HG02798 (cell line): ENCODE measurements around the gene NAV3.

ENCODE experiments used
- ATAC-seq: cut with Tn5 transposase; IDR thresholded peaks from one replicate; pipeline ENCODE4 v1.9.1; 2021; ENCODE audit warnings: mild to moderate bottlenecking; ENCODE audit not compliant: unreplicated experiment, poor library complexity

NAV3 gene

GRCh38 chr12:77830583-77831351 is at the start of gene NAV3:
NAV3 (plus strand) TSS chr12:77830894; CDS start chr12:77831462, 568 bp downstream.
- no peak for ATAC-seq

DNA sequence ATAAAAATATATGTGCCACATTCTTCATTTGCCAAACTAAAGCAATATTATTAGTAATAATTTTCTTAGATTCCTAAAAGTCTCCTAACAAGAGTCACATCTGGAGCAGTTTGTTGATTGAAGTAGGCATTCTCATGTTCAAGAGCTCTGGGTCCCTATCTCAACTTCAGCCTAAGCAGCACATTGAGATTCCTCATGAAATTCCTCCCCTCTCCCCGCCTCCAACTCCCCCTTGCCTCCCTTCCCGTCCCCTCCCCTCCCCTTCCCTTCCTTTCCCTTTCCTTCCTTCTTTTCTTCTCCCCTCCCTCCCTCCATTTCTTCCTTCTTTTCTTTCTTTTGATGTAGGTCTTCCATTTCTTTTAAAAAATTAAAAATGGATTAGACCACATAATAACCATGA is 48.7 kb upstream of the NAV3 start:
- no peak for ATAC-seq

DNA sequence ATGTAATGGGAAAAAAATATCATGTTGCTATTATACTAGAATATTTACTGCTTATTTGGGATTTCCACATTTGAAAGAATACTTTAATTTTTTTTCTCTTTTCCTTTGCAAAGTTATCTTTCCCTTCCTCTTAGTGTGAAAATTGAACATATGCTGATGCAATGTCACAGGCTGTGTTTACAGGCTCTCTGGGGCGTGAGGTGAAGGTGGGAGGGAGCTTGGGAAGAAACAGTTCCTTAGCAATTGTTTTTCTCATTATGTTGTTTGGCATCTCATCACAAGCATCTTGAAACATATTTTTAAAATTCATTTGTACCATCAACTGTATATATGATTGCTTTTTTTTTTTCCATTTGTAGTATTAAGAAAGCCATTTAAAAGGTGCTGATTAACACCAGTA is 47.9 kb upstream of the NAV3 start:
- ATAC-seq = no peak

DNA sequence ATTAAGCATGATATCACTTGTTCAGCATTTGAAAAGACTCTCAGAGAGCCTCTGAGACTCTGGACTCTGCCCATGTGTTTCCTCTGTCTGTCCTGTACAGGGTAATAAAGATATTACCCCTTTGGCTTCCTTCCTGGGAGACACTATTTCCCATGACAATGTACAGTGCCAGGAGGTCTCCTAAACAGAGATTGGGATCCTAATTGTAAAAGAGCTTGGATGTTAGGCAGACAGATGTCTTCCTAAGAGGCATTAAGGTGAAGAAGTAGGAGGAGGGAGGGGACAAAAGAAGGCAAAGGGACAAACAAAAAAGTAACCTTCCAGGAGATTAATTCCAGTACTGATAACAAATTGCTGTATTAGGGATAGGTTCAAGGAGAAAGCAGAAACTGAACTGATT is 45.5 kb upstream of the NAV3 start:
- no peak for ATAC-seq

GRCh38 chr12:77786675-77787074 is 44.0 kb upstream of the NAV3 start:
- ATAC-seq = no peak

GRCh38 chr12:77788231-77789168 is 42.2 kb upstream of the NAV3 start:
- ATAC-seq = no peak

- no peak for ATAC-seq
Measured at GRCh38 chr12:77795699-77796098, 35.0 kb upstream of the NAV3 start.

GRCh38 chr12:77796775-77797174 is 33.9 kb upstream of the NAV3 start:
- ATAC-seq = no peak

DNA sequence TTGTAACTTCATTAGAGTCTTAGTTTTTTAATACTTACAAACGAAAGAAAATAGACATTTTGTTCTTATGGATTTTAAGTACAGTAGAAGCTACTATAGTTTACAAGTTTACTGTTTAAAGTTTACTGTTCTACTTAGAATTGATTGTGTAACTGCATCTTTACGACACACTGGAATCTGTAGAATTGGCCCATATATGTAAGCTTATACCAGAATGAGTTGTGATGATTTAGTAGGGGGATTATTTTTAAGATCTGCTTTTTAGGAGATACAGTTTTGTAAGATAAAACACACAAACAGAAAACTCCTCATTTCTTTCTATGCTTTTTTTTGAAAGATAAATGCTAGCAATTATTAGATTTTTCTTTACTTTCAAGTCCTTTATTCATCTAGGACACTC is 30.2 kb upstream of the NAV3 start:
- ATAC-seq = no peak

DNA sequence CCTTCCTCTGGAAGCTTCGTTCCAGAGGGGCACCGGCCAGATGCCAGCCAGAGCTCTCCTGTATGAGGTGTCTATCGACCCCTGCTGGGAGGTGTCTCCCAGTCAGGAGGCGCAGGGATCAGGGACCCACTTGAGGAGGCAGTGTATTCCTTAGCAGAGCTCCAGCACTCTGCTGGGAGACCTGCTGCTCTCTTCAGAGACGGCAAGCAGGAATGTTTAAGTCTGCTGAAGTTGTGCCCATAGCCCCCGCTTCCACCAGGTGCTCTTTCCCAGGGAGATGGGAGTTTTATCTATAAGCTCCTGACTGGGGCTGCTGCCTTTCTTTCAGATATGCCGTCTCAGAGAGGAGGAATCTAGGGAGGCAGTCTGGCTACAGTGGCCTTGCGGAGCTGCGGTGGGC is 22.2 kb upstream of the NAV3 start:
- no peak for ATAC-seq

- no peak for ATAC-seq
Measured at GRCh38 chr12:77813558-77813957, 17.1 kb upstream of the NAV3 start.

DNA sequence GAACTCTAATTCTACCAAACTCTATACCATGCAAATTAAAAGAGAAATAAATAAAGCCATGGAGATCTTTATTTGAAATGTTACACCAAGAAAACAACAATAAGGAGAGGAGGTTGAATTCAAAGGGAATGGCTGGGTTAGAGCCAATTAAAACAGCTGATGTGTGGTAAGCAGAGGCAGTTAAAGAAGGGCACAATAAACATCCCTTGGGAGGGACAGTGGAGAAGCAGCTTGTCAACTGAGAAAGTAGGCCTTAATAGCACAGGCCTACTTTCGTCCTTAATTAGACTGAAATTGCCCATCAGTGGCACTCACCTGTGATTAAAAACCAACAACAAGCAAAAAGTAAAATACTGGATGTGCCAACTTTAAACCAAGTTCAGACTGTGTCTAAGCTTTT is 16.3 kb upstream of the NAV3 start:
- ATAC-seq = no peak

GRCh38 chr12:77816196-77816595 is 14.5 kb upstream of the NAV3 start:
- peak; percentile 87 for ATAC-seq

- no peak for ATAC-seq
Measured at GRCh38 chr12:77817276-77817675, 13.4 kb upstream of the NAV3 start.

DNA sequence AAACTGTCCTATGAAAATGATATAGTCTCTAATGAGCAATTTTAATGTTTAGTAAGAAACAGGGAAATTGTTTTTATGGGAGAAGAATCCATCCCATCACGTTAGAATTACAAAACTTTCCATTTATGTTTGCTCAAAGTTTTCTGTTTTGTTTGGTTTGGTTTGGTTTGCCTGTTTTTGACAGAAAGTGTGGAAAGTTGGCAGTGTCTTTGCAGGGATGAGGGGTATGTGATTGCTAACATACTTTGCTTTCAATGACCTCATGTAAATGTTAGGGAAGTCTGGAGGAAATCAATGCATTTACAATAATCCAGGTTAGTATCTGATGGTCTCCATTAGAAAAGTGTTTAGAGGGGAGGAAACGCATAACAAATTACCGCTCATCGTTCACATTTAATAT is 12.3 kb upstream of the NAV3 start:
- no peak for ATAC-seq

DNA sequence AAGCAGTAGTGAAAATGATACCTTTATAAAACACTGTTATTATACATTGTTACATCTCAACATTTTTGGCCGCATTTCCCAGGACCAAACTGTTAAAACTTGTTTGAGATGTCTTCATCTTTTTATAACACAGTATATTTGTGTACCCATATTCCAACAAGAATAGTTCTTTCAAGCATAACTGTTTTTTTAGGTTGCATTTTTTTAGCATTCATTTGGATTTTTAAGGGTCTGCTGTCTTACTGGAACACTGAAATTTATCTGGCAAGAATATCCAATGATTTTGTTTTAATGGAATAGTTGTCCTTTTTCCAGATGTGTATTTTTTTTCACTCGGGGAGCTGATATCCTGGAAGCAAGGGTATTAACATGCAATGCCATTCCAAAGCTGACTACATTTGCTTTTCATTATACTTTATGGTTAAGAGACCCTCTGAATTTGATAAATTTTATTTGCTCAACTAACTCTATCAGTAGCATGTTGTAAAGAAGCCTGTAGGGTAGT is 8.9 kb upstream of the NAV3 start:
- ATAC-seq = no peak

DNA sequence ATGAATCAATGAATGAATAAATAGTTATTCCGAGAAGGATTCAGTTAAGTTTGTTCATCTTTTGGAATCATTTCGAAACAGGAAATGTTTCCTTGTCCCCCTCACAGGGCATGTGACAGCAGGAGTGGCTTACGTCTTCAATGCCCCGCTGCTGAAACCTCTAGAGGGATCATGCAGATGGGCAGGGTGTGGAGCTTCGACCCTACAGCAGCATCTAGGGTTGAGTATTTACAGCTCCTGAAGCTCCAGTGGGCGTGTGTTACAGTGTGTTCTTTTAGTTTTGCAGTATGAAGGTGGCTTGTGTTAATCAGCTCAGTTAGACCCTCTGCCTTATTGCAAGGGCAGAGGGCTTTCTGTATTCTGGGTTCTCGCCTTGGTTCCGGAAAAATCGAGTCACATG is 2.6 kb downstream of the NAV3 start:
- no peak for ATAC-seq

DNA sequence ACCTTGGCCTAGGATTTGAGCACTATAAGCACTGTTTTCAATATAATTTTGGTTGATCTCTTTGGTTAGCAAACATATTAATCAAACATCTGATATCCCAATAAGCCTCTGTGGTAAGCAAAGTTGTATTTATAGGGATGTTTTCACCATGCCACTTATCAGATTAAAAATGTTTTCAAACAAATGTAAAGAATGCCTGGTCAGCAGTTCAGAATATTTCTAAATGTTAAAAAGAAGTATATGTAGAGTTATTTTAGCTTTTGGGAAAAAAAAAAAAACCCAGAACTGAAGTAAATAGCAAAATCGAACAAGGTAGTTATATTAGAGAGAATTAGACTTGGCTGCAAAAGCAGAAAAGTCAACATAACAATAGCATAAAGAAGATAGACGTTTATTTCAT is 3.9 kb downstream of the NAV3 start:
- ATAC-seq = no peak

DNA sequence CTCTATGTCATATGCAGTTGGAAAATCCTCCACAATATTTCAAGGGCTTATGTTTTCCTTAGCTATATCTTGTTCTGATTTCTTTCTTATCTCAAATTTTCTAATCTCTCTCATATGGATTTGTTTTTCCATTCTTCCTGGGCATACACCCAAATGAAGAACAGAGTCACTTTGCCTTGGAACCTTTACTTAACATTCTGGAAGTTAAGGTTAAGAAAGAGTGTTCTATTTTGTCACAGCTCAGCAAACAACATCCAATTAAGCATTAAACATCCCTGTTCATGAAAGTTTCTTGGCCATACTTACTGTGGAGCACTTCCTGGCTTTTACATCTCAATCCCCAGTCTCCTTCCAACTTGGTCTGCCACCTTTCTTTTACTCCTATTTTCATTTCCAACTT is 5.3 kb downstream of the NAV3 start:
- no peak for ATAC-seq

GRCh38 chr12:77837876-77838291 is 7.2 kb downstream of the NAV3 start:
- no peak for ATAC-seq

DNA sequence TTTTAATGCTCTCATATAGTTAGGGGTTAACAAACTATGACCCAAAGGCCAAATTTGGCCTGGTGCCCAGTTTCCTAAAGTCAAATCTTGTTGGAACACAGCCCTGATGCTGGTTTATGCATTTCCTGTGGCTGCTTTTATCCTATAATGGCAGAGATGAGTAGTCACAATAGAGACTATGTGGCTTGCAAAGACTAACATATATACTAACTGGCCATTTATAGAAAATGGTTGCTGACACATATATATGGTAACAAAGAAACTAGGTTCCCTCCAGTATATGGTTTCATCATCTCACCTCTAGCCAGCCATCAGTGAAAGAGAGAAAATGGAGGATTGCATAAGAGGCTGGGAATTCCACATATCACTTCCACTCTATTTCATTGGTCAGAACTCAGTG is 10.8 kb downstream of the NAV3 start:
- ATAC-seq = no peak
